GM19452 (cell line): ENCODE data around the gene BRD9.

Experiments
- ATAC-seq: cut with Tn5 transposase; IDR thresholded peaks from one replicate; pipeline ENCODE4 v1.9.1; 2021; ENCODE audit not compliant: unreplicated experiment

BRD9 gene

DNA sequence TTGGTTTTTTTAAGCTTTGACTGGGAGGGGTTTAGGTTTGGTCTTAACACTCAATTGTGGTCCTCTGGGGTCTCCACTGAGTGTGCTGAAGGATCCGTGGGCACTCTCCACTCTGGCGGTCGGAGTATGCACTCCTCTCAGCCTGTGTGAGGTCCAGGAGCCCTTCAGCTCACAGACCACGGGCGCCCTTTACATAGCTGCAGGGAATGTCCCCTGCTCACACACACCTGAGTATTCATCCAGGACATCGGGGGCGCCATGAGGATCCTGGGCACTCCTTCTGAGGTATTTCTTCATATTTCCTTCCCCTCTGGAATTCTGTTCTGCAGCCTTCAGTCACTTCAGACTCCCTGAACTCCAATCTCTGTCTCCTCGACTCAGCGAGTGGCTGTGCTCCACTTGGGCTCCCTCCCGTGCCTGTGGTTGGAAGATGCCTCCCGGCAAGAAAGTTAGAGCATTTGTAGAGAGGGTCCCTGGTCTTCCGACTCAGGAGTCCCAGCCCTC, 12.6 kb upstream of the BRD9 start:
- no peak for ATAC-seq

- no peak for ATAC-seq
Measured at GRCh38 chr5:903756-904096, 11.1 kb upstream of the BRD9 start.

DNA sequence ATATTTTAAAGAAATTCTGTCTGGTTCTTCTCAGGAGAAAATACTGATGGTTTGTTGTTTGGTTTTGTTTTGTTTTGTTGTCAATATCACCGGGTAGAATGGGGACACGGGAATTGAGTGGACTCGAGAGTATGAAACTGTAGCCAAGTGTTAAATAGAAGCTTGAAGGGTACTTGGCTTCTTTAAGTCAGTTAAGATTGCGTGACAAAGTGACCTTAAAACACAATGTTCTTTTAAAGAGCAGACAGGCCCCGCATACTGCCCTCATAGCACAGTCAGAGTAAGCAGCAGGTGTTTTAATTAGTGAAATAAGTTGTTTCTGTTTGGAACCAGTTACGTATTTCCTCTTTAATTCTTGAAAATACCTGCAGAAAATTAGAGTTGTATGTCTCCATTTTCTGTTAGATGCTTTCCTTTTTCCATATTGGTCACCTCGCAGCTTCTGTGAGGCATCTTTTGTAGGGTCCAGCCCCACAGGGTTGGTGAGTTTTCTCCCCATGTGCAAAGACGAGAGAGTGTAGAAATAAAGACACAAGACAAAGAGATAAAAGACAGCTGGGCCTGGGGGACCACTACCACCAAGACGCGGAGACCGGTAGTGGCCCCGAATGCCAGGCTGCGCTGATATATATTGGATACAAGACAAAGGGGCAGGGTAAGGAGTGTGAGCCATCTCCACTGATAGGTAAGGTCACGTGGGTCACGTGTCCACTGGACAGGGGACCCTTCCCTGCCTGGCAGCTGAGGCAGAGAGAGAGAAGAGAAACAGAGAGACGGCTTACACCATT, 9.7 kb upstream of the BRD9 start:
- ATAC-seq = no peak

GRCh38 chr5:900781-901180, 8.2 kb upstream of the BRD9 start:
- ATAC-seq = no peak

- ATAC-seq = no peak
Measured at GRCh38 chr5:893711-894110, 1.1 kb upstream of the BRD9 start.

DNA sequence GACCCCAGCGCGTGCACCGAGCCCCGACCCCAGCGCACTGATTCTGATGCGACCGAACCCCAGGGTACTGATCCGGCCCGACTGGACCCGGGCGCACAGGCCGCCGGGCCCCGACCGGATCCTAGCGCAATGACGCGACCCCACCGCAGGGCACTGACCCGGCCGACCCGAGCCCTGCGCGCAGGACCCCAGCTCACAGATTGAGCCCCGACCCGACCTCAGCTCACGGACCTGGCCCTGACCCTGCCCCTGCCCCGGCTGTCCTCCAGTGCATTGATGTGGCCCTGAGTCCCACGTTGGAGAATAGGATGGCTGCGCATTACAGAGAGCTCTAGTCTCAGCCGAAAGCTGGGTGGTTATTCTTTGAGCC, 521 bp upstream of the BRD9 start:
- peak; percentile 14 for ATAC-seq

DNA sequence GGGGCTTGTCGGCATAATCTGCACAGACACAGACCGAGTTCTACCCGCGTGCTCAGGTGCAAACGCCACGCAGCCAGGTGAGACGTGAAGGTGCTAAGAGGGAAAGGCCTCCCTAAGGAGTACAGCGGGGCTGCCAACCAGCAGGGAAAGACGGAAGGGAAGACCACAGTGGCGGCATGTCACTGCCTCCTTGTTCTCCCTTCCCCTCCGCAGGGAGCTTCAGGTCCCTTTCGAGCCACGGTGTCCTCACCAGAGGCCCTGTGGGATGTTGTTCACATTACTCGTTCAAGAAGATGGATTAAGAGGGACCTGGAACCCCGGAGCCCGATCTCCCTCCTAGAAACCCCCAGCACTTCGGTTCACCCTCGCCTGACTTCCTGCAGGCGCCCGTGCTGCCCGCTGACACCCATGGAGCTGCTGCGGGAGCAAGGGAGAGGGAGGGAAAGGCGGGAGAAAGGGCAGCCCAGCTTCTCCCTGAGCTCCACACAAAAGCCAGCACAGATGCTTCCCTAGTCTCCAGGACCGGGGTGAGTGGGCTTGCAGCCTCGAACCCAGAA, 686 bp downstream of the BRD9 start:
- no peak for ATAC-seq

DNA sequence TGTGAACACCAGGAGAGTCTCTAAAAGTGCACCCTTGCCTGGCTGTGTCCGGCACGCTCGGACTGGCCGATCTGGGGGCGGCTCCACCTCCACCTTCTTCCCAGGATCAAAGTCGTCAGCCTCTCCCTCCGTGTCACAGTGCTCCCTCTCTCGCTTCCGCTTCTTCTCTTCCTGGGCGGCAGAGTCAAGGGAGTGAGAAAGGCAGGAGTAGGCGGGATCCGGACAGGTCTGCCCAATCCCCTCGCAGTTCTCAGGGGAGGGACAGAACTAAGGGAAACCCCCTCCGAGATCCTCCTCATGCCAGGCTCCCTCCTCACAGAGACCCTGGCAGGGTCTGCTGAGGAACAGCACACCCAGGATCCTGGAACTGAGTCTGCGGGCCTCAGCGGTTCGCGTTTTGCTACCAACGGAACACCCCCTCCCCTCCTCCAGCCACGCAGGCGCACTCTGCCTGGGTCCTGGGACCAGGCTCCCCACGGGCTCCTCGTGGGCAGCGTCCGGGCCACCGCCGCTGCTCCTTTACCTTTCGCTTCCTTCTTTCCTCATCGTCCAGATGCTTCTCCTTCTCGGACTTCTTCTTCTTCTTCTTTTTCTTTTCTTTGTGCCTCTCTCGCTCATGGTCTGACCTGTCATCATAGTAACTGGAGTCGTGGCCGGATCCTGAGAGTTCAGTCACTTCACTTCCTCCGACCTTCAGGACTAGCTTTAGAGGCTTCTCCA, 1.3 kb downstream of the BRD9 start:
- ATAC-seq = no peak

- ATAC-seq = no peak
Measured at GRCh38 chr5:889075-889710, 3.4 kb downstream of the BRD9 start.

- ATAC-seq = no peak
Measured at GRCh38 chr5:888638-889035, 4.0 kb downstream of the BRD9 start.

GRCh38 chr5:887947-888637, 4.5 kb downstream of the BRD9 start:
- no peak for ATAC-seq

DNA sequence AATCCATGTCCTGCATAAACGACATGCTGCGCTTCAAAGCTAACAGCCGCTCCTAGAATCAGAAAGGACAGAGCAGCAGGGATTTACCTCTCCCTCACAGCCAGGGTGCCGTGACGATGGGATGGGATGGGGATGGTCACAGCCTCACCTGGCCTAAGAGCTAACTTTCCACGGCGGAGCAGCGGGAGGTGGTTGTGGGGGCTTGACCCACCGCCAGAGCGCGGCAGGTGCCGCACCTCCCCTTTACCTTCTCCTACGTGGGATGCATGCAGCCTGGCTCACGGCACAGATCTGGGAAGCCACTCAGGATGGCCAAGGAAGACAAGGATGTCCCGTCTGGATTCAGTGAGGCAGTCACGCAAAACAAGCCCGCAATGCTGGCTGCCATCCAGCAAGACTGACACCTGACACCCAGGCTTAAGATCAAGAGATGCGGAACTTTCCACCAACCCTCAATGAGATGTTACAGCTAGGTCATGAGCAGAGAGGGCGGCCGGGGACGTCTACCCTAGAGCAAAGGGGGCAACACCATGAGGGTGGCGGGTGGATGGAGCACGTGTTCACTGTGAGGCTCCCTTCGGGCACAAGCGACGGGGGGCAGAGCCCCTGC, 5.8 kb downstream of the BRD9 start:
- no peak for ATAC-seq

- ATAC-seq = no peak
Measured at GRCh38 chr5:886036-886435, 6.6 kb downstream of the BRD9 start.

DNA sequence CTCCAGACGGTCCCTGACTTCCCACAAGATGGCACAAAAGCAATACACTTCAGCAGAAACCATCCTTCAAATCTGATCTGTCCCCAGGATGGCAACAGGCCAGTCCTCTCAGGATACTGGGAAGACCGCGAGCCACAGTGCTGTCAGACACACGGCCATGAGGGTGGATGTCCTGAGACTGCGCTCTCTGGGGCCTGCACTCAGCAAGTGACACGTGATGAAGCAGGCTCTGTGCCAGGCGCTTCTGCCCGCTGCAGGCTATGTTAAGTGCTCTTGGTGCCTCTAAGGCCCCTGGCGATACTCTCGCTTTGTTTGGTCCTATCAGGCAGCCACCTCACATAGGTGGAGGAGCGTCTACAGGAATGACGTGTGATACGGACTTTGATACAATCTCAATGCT, 7.1 kb downstream of the BRD9 start:
- no peak for ATAC-seq

DNA sequence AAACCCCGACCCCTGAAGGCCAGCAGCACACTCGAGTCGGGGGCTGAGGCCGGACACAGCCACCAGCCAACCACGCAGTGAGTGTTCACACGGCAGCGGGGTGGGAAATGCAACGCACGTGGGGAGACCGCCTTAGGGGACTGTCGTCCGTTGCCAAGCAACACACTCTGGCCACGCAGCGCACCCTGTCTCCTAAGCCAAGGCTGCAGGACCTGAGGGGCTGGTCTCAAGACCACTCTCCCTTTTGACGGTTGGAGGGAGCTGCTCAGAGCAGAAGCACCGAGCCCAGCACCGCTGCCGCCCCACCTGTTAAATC, 7.5 kb downstream of the BRD9 start:
- ATAC-seq = no peak

- no peak for ATAC-seq
Measured at GRCh38 chr5:884345-885126, 8.1 kb downstream of the BRD9 start.

- no peak for ATAC-seq
Measured at GRCh38 chr5:883475-884181, 9.0 kb downstream of the BRD9 start.

- ATAC-seq = no peak
Measured at GRCh38 chr5:882253-883183, 10.1 kb downstream of the BRD9 start.

DNA sequence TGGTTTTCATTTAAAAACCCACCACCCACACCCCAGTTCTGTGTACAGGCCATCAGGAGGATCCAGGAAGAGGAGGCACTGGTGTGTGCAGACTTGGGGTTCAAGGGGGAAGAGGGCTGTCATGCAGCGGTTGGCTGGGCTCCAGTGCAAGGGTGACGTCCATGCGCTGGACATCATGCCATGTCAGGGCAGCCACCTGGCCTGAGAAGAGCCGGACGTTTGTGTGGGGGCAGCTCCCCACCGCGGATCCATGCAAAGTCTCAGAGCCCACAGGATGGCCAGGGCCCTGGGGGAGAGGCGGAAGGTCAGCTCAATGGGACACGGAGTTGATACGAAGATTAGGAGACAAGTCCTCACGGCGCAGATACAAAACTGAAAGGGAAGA, 11.1 kb downstream of the BRD9 start:
- no peak for ATAC-seq
